Right atrium auricular region (tissue), 2 donors: ENCODE data around the gene CEND1. TPM values are rescaled to one million over a fixed set of nuclear protein-coding genes. Genes with fewer than 3 reads are reported as not detected.

Experiments
- DNase-seq: peaks from one replicate; pipeline ENCODE4 v3.0.0-alpha.2; 2019; ENCODE audit warnings: low spot score
- H3K27ac ChIP-seq, 2 donors: fragments of 200-600 bp; sonication (generic); 1 replicate in 1 of 2; 2 replicates in 1 of 2; pipeline ENCODE4 v1.5.1; 2016 to 2019
- H3K27me3 ChIP-seq, 2 donors: fragments of 200-600 bp; sonication (generic); one replicate each; pipeline versions ENCODE4 v1.5.1 to v1.6.0; 2017 to 2019
- H3K36me3 ChIP-seq: fragments of 200-600 bp; sonication (generic); one replicate; pipeline ENCODE4 v1.5.1; 2016
- H3K4me1 ChIP-seq, 2 donors: fragments of 200-600 bp; sonication (generic); one replicate each; pipeline versions ENCODE4 v1.5.1 to v1.6.0; 2017 to 2019
- H3K4me3 ChIP-seq, 2 donors: fragments of 200-600 bp; sonication (generic); 1 replicate in 1 of 2; 2 replicates in 1 of 2; pipeline ENCODE4 v1.5.1; 2017 to 2019; ENCODE audit warnings: mild to moderate bottlenecking in 1 of 2, moderate library complexity in 1 of 2
- H3K9me3 ChIP-seq, 2 donors: fragments of 200-600 bp; sonication (generic); one replicate each; pipeline ENCODE4 v1.5.1; 2019
- CTCF ChIP-seq, 2 donors: fragments of 200-600 bp; sonication (generic); IDR thresholded peaks; one replicate each; pipeline ENCODE4 v1.5.1; 2019; ENCODE audit warnings: antibody characterized with exemption in 2 of 2
- total RNA-seq, 2 donors: library from RNA; depleted of rRNA; stranded (reverse); fragments of >200 nt; gene quantifications; one replicate each; pipeline ENCODE4 v1.1.0, GENCODE V29; 2016

The CEND1 gene
- total RNA-seq, 2 donors from 2014 or later, result 1.1 TPM; not detected in 1

- Histone ChIP-seq H3K36me3 (no peaks in the 10 kb centered on the region), H3K27ac (no peak overlapping the region)
- DNase-seq, result no peak
These were observed 52.5 kb downstream of the CEND1 start for GRCh38 chr11:737366-737765.

More at GRCh38 chr11:737366-737765, 52.5 kb downstream of the CEND1 start:
- no peak for TF ChIP-seq CTCF (IDR thresholded peaks at IDR 0.05)
- Histone ChIP-seq H3K4me3 (no peak overlapping the region), H3K9me3 (no peaks in the 10 kb centered on the region), H3K27me3 (no peaks in the 10 kb centered on the region), H3K4me1 (no peaks in the 10 kb centered on the region)

Other genes starting within 250 kb of the CEND1 start
- gene LMNTD2, start 229.4 kb downstream of the CEND1 start, total RNA-seq, result under 1 TPM; 0.33 to 0.86 TPM
- gene RASSF7, start 229.1 kb downstream of the CEND1 start, total RNA-seq, result 10 to 100 TPM in 1 of 2 donors, 1 to 10 TPM in 1; 8.5 to 13.0 TPM
- gene PHRF1, start 213.6 kb downstream of the CEND1 start, total RNA-seq, result 10 to 100 TPM; 12.4 to 14.2 TPM
- 10 to 100 TPM in 1 of 2 donors, 1 to 10 TPM in 1; 9.6 to 14.9 TPM for gene IRF7, start 174.1 kb downstream of the CEND1 start, total RNA-seq
- not detected for gene CDHR5, start 165.1 kb downstream of the CEND1 start, total RNA-seq
- gene SCT, start 162.9 kb downstream of the CEND1 start, total RNA-seq, result not detected
- gene DRD4, start 152.8 kb downstream of the CEND1 start, total RNA-seq, result not detected
- 10 to 100 TPM; 15.5 to 26.6 TPM for gene DEAF1, start 94.9 kb downstream of the CEND1 start, total RNA-seq
- 10 to 100 TPM; 12.5 to 20.7 TPM for gene TMEM80, start 94.3 kb downstream of the CEND1 start, total RNA-seq
- gene EPS8L2, start 83.9 kb downstream of the CEND1 start, total RNA-seq, result 1 to 10 TPM; 4.7 to 7.5 TPM
- gene TALDO1, start 42.6 kb downstream of the CEND1 start, total RNA-seq, result 100 to 1,000 TPM in 1 of 2 donors, 10 to 100 TPM in 1; 90.3 to 111 TPM
- gene GATD1, start 12.6 kb downstream of the CEND1 start, total RNA-seq, result 10 to 100 TPM; 13.3 to 29.8 TPM
- 1 to 10 TPM; 2.7 to 5.6 TPM for gene SLC25A22, start 8.2 kb upstream of the CEND1 start, total RNA-seq
- gene PIDD1, start 15.1 kb upstream of the CEND1 start, total RNA-seq, result 10 to 100 TPM in 1 of 2 donors, 1 to 10 TPM in 1; 6.0 to 12.1 TPM
- 100 to 1,000 TPM; 145 to 384 TPM for gene RPLP2, start 19.9 kb upstream of the CEND1 start, total RNA-seq
- 100 to 1,000 TPM in 1 of 2 donors, 10 to 100 TPM in 1; 94.4 to 123 TPM for gene PNPLA2, start 28.8 kb upstream of the CEND1 start, total RNA-seq
- 10 to 100 TPM; 15.6 to 29.7 TPM for gene CRACR2B, start 37.8 kb upstream of the CEND1 start, total RNA-seq
- 100 to 1,000 TPM; 322 to 710 TPM for gene CD151, start 42.9 kb upstream of the CEND1 start, total RNA-seq
- gene POLR2L, start 52.4 kb upstream of the CEND1 start, total RNA-seq, result 100 to 1,000 TPM in 1 of 2 donors, 10 to 100 TPM in 1; 54.5 to 132 TPM
- 10 to 100 TPM; 37.2 to 81.0 TPM for gene TSPAN4, start 52.8 kb upstream of the CEND1 start, total RNA-seq
- gene CHID1, start 120.7 kb upstream of the CEND1 start, total RNA-seq, result 10 to 100 TPM; 46.9 to 78.7 TPM
- 10 to 100 TPM; 28.8 to 41.7 TPM for gene AP2A2, start 135.8 kb upstream of the CEND1 start, total RNA-seq
- gene MUC6, start 246.6 kb upstream of the CEND1 start, total RNA-seq, result not detected